ENCODE data around the gene ERMARD. TPM values are rescaled to one million over a fixed set of nuclear protein-coding genes. Genes with fewer than 3 reads are reported as not detected.

ERMARD gene
- total and polyA plus RNA-seq, 2 donors (not counting 3 experiments of a cell fraction or from before 2014, with no cell fraction given), result 23.8 to 36.4 TPM

DNA sequence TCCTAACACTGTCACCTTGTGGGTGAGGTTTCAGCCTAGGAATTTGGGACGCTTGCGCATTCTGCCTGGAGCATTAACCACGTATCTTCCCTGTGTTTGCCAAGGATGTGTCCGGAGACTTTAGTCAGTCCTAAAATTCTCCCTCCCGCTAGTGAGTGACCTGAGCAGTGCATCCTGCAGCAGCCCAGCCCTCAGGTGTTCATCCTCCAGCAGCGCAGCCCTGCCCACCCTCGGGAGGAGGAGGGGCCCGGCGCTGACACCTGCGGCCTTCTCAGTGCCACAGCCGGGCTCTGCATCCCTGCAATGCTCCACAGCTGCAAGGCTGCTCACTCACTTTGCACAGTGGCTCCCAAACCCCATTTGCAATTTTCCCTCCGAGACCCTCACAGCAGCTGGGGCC lies 79.5 kb downstream of the ERMARD start:
- no peak overlapping the region for H3K4me2 ChIP-seq (ENCODE audit: insufficient read depth, low read length)

More for the DNA sequence above, 79.5 kb downstream of the ERMARD start:
- Histone ChIP-seq H3K9ac (replicated peaks; ENCODE audit: extremely low read depth, insufficient read depth, low read length) (no peak overlapping the region), H3K36me3 (ENCODE audit: control insufficient read depth in 2 of 2, extremely low read depth in 1 of 2, insufficient read depth in 2 of 2, low read length in 2 of 2) (no peaks in the 10 kb centered on the region), H3K9me3 (replicated peaks; ENCODE audit: control insufficient read depth, insufficient read depth, low read length) (no peaks in the 10 kb centered on the region), H3K4me1 (ENCODE audit: control insufficient read depth, extremely low read depth, insufficient read depth, low read length) (peaks cover 14% of the 10 kb centered on the region), H4K20me1 (replicated peaks; ENCODE audit: control insufficient read depth, extremely low read depth, insufficient read depth, low read length) (no peaks in the 10 kb centered on the region), H2AFZ (ENCODE audit: low read depth, low read length) (no peak overlapping the region), H3K27me3 (ENCODE audit: control insufficient read depth in 2 of 2, insufficient read depth in 2 of 2, low read length in 2 of 2) (no peaks in the 10 kb centered on the region), H3K27ac (ENCODE audit: insufficient read depth, low read depth, low read length) (no peak overlapping the region), H3K79me2 (ENCODE audit: control insufficient read depth, insufficient read depth, low read length) (no peaks in the 10 kb centered on the region), H3K9me1 (replicated peaks; ENCODE audit: control insufficient read depth, extremely low read depth, insufficient read depth, low read length) (no peaks in the 10 kb centered on the region), H3K4me3 (replicated peaks in 1 of 3; ENCODE audit: insufficient read depth in 1 of 3, low read depth in 1 of 3, low read length in 3 of 3) (no peak overlapping the region)
- DNase-seq (ENCODE audit: low read depth, low spot score), result no peak
- ChIA-PET POLR2A (no interaction called here), CTCF (interaction anchor here (1.2 to 3.9 kb wide), 23 partner anchors 9 to 704 kb away, joined by 3 to 120 read pairs (median 32); partner anchors contain the start of gene DLL1)
- dilution Hi-C loops (cut with MboI; ENCODE audit: extremely low pct_ligation_motif_present, low sequenced_read_pairs), result no loop called here
- intact Hi-C loops (cut with micrococcal nuclease), result loop anchor here (1.0 to 10.0 kb wide), 13 partner anchors 20 to 699 kb away; partner anchors contain the start of genes DLL1 and FAM120B
- TF ChIP-seq FOS (IDR thresholded peaks at IDR 0.05; ENCODE audit: borderline replicate concordance, insufficient read depth, low read length) (no peak), MYC (IDR thresholded peaks at IDR 0.05; ENCODE audit: low read depth, low read length) (no peak), POLR2A (IDR thresholded peaks at IDR 0.05; ENCODE audit: low read depth, low read length) (no peak), EZH2 (IDR thresholded peaks at IDR 0.05; ENCODE audit: borderline replicate concordance, low read depth, low read length, severe bottlenecking) (no peak), POLR2AphosphoS5 (IDR thresholded peaks at IDR 0.05; ENCODE audit: insufficient read depth, low read depth, low read length) (no peak), GATA2 (IDR thresholded peaks at IDR 0.05; ENCODE audit: insufficient read depth, insufficient read length, low read depth, low read length) (no peak)
- FAIRE-seq, result no peak
- BruUV-seq (replicated peaks), result no TSS peak

Other genes starting within 250 kb of the ERMARD start
- gene WDR27, start 49.6 kb upstream of the ERMARD start, total RNA-seq, result 69.7 and 75.2 TPM in 2 replicates
- 51.1 and 60.1 TPM in 2 replicates for gene WDR27, start 49.6 kb upstream of the ERMARD start, polyA plus RNA-seq
- 28.2 and 30.1 TPM in 2 replicates for gene C6orf120, start 49.5 kb upstream of the ERMARD start, total RNA-seq
- gene C6orf120, start 49.5 kb upstream of the ERMARD start, polyA plus RNA-seq, result 13.8 and 13.9 TPM in 2 replicates
- gene PHF10, start 27.1 kb upstream of the ERMARD start, total RNA-seq, result 62.4 and 62.6 TPM in 2 replicates
- gene PHF10, start 27.1 kb upstream of the ERMARD start, polyA plus RNA-seq, result 16.3 and 19.1 TPM in 2 replicates
- 0.88 and 1.5 TPM in 2 replicates for gene DYNLT2, start 50 bp upstream of the ERMARD start, total RNA-seq
- 0.21 and 0.39 TPM in 2 replicates for gene DYNLT2, start 50 bp upstream of the ERMARD start, polyA plus RNA-seq

All from endothelial cell of umbilical vein (primary cell).